GM18867 (cell line): ENCODE data around the gene RTKN2.

Experiments
- ATAC-seq: cut with Tn5 transposase; IDR thresholded peaks from one replicate; pipeline ENCODE4 v1.9.1; 2021; ENCODE audit warnings: mild to moderate bottlenecking, moderate library complexity; ENCODE audit not compliant: unreplicated experiment

The RTKN2 gene

DNA sequence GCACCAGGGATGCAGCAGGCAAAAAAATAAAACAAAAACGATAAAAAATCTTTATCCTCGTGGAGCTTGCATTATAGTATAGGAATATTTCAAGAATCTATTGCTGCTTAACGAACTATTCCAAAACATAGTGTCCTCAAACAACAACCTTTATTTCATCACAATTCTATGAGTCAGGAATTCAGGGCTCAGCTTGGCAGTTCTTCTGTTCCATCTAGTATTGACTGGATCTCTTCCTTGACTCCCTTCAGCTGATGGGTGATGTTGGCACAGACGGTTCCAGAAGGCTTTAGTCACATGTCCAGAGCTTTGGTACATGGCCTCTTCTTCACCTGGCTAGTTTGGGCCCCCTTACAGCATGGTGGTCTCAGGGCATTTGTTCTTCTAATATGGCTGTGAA, 88.0 kb downstream of the RTKN2 start:
- no peak for ATAC-seq

DNA sequence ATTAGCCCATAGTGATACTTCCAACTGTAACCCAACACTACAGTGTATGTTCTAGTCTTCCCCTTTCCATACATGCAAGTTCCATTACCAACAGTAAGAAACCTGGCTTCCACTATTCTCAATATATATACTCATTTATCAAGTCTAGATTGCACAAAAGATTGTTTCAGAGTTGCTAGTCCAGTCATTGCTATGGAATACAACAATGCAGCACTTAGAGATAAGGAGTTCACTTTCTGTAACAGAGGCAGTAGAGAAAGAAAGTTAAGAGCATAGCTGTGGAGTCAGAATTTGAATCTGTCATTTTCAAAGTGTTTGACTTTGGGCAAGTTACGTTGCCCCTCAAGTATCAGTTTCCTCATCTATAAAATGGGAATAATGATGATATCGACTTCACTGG, 90.1 kb downstream of the RTKN2 start:
- ATAC-seq = no peak

DNA sequence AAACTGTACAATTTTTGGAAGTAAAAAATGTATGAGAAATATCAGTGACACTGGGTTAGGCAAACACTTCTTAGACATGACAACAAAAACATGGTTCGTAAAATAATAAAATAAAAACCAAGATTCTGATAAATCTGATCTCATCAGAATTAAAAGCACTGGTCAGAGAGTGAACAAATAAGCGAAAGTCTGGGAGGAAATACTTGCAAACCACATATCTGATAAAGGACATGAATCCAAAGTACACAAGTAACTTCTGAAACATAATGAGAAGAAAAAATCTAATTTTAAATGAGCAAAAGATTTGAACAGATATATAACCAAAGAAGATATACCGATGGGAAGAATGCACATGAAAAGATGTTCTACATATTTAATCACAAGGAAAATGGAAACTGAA, 91.5 kb downstream of the RTKN2 start:
- ATAC-seq = no peak

DNA sequence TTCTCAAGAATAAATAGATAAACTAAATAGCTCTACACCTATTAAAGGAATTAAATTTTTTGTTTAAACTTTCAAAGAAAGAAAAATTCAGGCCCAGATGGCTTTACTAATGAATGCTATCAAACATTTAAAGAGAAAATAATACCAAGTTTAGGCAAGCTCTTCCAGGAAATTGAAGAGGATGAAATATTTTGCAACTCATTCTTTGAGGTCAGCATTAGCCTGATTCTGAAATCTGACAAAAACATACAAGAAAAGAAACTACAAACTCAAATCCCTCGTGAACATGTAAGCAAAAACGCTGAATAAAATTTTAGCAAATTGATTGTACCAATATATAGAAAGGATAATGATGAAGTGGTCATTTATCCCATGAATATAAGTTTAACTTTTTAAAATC, 93.4 kb downstream of the RTKN2 start:
- no peak for ATAC-seq

DNA sequence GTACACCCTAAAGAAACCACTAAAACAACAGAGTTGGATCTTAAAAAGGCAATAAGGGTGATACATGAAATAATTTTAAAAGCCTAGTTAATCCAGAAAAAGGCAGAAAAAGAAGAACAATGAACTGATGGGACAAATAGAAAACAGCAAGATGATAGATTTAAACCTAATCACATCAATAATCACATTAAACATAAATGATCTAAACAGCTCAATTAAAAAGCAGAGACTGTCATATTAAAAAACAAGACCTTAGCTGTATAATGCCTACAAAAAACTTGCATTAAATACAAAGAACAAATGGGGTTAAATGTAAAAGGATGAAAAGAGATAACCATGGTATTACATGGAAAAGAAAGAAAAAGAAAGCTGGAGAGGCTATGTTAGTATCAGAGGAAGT, 96.2 kb downstream of the RTKN2 start:
- no peak for ATAC-seq

DNA sequence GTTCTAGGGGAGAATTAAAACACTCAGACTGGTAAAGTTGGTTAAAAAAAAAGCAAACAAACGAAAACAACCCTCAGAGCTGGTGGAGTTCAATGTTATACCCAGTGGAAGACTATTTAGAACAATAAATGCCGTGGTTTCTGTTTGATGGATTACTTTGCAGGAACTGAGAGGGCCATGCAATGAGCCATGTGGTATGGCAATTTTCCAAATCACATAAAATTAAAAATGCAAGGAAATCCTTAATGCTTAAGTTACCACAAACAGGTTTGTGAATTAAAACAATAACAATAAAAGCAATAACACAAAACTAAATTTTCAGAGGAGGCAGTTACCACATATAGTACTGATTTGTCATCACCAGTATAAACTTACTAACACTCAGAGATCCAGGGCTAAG, 96.9 kb downstream of the RTKN2 start:
- no peak for ATAC-seq

DNA sequence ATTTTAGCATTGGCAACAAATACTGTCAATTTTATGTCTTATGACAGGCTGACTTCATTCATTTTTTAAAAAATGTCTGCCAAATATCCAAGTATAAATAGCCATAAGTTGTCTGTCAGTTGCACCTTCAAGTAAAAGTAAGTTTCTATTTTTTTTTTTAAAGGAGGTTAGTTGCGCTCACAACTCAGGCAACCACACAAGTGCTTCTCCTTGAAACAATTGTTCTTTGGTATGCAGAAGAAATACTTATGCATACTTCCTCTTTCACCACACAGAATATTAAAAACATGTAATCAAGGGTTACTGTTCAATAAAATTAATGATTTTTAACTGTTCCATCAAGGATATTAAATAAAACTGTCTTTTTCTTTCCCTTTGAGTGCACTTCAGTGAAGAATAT, 97.9 kb downstream of the RTKN2 start:
- no peak for ATAC-seq

DNA sequence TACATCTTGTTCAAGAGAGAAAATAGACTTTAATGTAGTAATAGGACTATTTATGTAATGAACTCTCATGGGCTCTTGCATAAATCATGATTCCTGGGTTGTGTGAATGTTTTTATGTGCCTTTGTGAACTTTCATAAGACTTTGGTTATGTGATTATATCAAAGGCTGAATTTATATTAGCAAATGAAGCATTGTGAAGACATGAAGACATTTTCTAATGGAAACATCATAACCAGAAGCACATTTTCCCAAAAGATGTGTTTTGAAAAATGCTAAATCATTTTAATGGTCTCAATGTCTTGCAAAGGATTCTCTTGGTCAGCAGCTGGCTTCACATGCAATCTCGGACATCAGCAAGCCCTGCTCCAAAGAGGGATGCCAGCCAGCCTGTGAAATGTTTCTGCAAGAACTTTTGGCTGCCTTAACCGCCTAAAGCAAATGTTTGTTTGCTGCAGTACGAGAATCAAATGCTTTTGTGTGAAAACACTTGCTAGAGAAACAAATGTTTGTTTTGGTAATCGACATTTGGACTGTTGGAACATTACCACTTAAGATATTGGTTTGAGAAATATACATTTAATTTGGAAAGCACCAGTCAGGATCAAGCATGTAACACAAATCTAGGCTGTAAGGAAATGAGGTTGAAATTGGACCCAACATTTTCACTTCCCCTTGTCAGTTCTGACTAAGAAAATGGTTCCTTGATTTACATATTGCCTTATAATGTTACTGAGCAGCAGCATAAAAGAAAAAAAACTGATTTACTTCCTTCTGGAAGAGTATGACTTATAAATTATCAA, 102.1 kb downstream of the RTKN2 start:
- peak; percentile 100 for ATAC-seq

DNA sequence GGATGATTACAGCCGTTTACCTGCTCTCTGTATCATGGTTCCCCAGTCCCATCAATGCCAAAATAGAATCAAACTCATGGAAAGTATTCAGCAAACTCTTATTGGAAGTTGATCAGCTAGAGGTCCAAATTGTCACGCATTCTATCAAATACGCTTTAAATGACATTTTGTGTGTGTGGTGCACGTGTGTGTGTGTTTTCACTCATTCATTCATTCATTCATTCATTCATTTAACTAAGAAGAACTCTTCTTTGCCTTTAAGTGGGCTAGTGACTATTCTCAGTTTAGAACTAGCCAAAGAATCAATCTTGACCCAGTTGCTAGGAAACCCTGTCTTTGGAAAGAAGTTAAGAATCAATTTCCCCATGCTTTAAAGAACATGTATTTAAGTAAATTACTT, 102.8 kb downstream of the RTKN2 start:
- no peak for ATAC-seq

DNA sequence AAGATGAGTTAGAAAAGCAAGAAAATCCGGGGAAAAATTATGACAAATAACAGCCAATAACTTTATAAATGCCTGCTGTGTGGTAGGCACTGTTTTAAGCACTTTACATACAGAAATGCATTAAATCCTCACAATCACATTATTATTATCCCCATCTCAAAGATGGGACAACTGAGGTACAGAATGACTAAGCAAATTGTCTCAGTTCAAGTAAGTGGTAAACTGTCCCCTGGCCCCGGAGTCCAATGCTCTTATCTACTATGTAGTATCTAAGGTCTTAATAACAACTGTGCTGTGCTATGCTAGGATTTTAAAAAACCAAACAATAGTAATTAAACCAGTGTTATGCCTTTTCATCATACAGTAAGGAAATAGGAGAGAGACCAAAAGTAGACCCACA, 105.6 kb downstream of the RTKN2 start:
- ATAC-seq = no peak

DNA sequence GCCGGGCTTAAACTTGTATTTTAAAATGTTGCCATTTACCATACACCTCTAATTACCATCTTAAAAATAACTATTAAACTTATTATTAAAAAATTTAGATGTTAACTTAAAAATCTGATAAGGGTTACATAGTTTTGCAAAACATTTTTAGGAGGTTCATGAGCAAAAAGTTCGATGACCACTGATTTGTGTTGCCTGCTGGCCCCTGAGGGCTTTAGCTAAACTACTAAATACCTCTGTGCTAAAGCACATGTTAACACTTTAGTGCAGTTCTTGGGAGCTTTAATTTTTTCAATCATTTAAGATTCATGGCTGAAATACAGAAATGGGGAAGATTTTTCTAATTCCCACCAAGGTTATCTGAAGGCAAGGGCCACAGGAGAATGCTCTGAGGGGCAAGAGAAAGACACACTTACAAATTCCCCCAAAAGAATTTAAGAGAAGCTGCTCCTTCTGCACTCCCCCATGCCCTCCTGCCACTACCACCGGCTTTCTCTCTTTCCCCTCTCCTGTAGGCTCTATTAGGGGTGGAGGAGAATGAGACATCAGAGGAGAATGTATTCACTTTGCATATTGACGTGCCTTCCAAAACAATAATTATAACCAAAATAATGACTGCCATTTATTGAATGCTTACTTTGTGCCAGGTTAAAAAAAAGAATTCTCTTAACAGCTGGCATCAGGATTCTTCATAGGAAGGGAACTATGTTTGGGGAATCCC, 106.2 kb downstream of the RTKN2 start:
- no peak for ATAC-seq

DNA sequence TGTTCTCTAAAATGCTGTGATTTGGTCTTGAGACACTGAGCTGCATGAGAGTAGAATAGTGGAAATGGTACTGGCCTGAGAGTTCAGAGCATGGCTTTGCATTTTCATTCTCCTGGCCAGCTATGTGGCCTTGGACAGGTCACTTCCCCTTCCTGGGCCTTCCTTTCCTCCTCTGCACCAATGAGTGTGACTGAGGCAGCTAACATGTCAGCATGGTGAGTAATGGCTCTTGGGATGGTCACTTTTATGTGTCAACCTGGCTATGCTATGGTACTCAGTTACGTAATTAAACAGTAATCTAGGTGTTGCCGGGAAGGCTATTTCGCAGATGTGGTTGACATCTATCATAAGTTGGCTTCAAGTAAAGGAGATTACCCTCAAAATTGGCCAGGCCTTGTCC, 109.3 kb downstream of the RTKN2 start:
- no peak for ATAC-seq

DNA sequence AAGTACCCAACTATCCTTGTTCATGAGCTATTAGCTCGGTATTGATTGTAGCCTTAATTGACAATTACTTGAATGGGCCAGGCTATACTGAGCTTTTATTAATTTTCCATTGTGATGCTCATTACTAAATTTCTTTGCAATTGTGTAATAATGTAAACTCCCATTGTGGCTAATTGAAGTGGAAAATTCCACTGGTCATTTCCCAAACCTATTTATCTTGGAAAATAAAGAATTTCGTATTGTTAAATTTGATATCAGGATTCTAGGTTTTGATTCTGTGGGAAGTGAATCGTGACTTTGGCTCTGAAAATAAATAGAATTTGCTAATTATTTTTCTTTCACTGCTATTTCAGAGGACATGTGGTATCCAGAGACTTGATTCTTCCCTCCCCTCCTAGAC, 111.0 kb downstream of the RTKN2 start:
- ATAC-seq = no peak

DNA sequence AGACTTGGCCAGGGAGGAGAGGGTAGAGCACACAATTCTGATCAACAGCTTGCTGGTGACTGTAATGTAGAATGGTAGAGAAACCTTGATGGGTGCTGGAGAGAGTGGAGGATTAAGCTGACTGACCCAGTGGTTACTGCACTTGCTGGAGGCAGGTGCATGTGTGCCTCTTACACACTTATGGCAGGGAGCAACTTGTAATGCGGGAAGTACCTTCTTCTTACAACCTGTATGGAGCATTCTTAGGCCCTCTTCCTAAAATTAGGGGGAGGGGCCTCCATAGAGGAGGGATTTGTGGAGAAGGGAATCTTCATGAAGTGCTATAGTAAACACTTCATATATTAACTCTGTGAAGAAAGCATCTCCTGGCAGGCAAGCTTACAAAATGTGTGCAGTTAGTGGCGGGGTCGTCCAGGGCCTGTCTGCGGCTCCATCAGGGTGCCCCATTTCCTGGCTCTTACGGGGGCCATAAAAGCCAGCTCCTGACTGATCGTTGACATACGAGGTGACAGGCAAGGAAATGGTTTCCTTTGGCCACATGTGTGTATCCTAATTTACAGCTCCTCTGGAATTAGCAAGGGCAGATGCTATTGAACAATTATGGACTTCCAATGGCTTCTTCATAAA, 113.5 kb downstream of the RTKN2 start:
- ATAC-seq = no peak

DNA sequence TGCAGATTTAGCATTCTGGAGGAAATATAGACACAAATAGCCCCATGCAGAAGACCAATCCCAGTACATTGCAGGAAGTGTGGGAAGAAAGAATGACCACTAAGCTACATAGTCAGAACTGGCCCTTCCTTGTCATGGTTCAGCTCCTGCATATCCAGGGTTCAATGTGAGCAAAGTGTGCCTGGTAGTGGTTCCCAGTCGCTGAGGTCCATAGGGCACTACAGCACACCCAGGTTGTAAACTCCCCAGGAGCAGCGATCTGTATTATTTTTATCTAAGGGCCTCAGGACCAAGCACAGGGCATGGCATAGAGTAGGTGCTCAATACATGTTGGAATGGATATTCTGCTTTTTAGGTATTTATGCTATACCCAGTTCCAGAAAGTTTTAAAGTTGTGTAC, 114.4 kb downstream of the RTKN2 start:
- ATAC-seq = no peak

DNA sequence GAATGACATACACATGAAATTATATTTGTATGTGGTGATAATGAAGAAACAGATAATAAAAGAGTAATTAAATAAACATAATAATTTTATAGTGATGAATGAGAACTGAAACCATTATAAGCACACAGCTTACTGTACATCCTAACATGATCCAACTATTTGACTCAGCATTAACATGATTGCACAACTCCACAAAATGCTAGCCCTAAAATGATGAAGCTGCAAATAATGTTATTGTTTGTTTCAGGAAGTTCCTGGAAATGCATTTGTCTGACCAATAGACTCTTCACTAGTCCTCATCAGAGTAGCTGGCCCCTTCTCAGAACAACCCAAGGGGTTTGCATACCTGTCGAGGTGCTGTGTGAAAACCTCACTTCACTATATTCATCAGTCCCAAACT, 115.5 kb downstream of the RTKN2 start:
- no peak for ATAC-seq

DNA sequence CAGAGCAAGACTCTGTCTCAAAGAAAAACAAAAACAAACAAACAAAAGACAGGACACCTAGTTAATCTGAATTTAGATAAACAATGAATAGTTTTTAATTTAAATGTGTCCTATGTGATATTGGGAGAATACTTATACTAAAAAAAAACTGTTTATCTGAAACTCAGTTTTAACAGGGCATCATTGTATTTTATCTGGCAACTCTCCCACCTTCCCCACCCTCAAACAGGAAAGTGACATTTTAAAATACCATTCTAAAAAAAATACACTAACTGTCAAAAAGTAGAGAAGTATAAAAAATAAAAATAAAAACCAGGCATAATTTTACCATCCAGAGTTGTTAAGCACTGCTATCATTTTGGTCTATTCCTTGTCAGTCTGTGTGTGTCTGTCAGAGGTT, 119.0 kb downstream of the RTKN2 start:
- ATAC-seq = no peak

DNA sequence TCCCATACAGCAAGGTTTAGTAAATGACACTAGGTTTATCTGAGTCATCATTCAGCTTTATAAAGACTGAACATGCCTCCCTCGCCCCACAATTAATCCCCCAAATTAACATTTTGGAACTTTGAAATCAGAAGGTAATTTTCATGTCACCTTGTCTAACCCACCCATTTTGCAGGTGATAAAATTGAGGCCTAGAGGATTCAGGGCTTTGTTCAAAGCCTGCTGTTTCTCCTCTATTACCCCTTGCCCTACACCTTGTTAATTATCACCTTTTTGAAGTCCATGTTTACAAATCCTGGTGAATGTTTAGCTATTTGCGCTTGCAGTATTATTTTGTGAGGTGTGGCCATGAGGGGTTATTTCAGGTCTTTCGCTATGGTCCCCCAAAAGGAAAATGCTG, 120.5 kb downstream of the RTKN2 start:
- ATAC-seq = no peak

DNA sequence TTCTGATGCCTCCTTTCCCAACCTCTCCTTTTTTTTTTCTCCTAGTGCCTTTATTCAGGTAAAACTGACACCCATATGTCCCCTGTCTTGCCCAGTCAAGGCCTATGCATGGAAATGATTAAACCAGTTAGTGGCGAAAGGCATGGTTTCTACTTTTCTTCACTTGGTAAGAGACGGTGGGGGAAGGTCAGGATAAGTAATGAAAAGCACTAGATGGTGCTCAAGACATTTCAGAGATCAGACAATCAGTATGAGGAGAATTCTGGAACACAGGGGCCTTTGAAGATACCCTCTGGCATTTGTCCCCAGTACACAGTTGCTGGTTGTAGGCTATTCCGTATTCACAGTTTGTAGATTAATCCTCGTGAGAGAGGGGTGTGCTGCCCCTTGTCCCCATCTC, 121.2 kb downstream of the RTKN2 start:
- no peak for ATAC-seq

DNA sequence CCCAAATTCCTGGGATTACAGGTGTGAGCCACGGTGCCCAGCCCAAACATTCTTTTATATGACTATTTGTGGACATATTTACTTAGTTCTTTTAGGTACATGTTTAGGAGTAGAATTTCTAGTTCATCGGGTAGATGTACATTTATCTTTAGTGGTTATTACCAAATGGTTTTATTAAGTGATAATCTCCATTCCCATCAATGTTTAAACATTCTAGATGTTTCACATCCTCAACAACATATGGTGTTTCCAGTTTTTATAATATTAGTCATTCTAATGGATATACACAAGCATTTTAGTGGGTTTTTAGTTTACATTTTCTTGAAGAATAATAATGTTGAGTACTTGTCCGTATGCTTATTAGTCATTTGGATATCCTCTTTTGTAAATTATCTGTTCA, 131.7 kb downstream of the RTKN2 start:
- no peak for ATAC-seq

DNA sequence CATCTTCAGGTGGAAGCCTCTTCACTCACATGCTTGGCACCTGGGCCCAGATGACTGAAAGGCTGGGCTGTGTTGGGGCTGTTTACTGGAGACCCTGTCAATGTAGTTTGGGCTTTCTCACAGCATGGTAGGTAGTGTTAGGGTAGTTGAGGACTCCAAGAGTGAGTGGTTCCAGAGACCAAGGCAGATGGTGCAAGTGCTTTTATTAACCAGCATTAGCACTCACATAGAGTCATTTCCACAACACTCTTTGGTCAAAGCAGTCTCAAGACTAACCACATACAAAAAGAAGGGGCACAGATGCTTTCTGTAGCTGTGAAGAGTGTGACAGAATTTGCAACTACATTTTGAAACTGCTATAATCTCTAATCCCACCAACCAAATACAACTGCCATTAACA, 135.0 kb downstream of the RTKN2 start:
- peak; percentile 98 for ATAC-seq
